Measurements from ENCODE around the gene OVCH1.

The OVCH1 gene, protein sequence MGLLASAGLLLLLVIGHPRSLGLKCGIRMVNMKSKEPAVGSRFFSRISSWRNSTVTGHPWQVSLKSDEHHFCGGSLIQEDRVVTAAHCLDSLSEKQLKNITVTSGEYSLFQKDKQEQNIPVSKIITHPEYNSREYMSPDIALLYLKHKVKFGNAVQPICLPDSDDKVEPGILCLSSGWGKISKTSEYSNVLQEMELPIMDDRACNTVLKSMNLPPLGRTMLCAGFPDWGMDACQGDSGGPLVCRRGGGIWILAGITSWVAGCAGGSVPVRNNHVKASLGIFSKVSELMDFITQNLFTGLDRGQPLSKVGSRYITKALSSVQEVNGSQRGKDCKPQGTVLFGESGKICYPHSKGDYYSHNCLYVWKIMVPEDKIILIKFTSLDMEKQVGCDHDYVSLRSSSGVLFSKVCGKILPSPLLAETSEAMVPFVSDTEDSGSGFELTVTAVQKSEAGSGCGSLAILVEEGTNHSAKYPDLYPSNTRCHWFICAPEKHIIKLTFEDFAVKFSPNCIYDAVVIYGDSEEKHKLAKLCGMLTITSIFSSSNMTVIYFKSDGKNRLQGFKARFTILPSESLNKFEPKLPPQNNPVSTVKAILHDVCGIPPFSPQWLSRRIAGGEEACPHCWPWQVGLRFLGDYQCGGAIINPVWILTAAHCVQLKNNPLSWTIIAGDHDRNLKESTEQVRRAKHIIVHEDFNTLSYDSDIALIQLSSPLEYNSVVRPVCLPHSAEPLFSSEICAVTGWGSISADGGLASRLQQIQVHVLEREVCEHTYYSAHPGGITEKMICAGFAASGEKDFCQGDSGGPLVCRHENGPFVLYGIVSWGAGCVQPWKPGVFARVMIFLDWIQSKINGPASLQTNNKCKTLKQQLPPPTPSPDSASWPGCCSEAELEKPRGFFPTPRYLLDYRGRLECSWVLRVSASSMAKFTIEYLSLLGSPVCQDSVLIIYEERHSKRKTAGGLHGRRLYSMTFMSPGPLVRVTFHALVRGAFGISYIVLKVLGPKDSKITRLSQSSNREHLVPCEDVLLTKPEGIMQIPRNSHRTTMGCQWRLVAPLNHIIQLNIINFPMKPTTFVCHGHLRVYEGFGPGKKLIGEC

DNA sequence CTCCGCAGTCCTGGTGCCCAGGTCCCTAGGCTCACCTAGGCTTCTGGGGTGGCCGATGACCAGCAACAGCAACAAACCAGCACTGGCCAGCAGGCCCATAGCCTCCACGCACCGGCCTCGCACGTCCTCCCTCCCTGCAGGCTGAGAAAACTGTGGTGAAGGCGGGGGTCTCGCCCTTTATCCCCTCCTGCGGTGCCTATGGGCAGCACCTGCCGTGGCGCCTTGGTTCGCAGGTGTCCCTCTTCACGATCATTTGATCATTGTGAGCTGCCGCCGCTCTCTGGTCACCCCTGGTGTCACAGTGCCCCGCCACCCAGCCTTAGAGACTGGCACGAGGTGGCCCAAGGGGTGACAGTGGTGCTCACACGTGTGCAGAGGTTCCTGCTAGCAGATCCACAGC lies at the start of gene OVCH1:
Gene OVCH1, minus strand, starts transcription at position 99 of the 400 bp plus-strand sequence. Its CDS starts 0 bp downstream, at position 99.
- TF ChIP-seq, protein P1, sequence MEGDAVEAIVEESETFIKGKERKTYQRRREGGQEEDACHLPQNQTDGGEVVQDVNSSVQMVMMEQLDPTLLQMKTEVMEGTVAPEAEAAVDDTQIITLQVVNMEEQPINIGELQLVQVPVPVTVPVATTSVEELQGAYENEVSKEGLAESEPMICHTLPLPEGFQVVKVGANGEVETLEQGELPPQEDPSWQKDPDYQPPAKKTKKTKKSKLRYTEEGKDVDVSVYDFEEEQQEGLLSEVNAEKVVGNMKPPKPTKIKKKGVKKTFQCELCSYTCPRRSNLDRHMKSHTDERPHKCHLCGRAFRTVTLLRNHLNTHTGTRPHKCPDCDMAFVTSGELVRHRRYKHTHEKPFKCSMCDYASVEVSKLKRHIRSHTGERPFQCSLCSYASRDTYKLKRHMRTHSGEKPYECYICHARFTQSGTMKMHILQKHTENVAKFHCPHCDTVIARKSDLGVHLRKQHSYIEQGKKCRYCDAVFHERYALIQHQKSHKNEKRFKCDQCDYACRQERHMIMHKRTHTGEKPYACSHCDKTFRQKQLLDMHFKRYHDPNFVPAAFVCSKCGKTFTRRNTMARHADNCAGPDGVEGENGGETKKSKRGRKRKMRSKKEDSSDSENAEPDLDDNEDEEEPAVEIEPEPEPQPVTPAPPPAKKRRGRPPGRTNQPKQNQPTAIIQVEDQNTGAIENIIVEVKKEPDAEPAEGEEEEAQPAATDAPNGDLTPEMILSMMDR (IDR thresholded peaks at IDR 0.05; ENCODE audit: low read depth, low read length, missing control alignments), result no peak
- H3K4me3 ChIP-seq (ENCODE audit: low read depth, low read length), result no peak within 1 kb of the TSS
- DNase-seq (ENCODE audit: low read depth), result no peak

GRCh38 chr12:29547151-29547632 lies 49.7 kb upstream of the OVCH1 start:
- no peak for DNase-seq (ENCODE audit: low read depth)
- H3K4me3 ChIP-seq (ENCODE audit: low read depth, low read length), result no peak overlapping the region
- TF ChIP-seq, protein P1 (IDR thresholded peaks at IDR 0.05; ENCODE audit: low read depth, low read length, missing control alignments), result no peak

DNA sequence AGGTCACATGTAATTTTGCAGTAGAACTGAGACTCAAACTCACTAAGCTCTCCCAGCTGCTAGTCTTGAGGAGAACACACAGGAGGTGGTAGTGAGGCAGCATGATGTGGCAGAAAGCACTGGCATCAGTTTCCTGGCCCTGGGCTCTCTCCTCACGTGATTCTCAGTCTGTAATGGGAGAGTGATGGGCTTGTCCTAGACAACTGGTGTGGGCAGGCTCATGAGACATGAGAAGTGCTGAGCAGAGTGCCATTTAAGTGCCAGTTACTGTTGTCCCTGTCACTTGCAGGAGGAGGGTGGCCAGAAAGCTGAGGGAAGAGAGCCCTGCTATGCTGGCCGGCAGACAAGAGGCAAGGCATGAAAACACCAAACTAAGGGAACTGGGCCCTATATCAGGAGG lies 48.5 kb upstream of the OVCH1 start:
- no peak overlapping the region for H3K4me3 ChIP-seq (ENCODE audit: low read depth, low read length)
- no peak for DNase-seq (ENCODE audit: low read depth)
- TF ChIP-seq, protein P1 (IDR thresholded peaks at IDR 0.05; ENCODE audit: low read depth, low read length, missing control alignments), result no peak

GRCh38 chr12:29545102-29545467 lies 47.6 kb upstream of the OVCH1 start:
- H3K4me3 ChIP-seq (ENCODE audit: low read depth, low read length), result no peak overlapping the region
- TF ChIP-seq, protein P1 (IDR thresholded peaks at IDR 0.05; ENCODE audit: low read depth, low read length, missing control alignments), result no peak
- DNase-seq (ENCODE audit: low read depth), result peak; percentile 4

DNA sequence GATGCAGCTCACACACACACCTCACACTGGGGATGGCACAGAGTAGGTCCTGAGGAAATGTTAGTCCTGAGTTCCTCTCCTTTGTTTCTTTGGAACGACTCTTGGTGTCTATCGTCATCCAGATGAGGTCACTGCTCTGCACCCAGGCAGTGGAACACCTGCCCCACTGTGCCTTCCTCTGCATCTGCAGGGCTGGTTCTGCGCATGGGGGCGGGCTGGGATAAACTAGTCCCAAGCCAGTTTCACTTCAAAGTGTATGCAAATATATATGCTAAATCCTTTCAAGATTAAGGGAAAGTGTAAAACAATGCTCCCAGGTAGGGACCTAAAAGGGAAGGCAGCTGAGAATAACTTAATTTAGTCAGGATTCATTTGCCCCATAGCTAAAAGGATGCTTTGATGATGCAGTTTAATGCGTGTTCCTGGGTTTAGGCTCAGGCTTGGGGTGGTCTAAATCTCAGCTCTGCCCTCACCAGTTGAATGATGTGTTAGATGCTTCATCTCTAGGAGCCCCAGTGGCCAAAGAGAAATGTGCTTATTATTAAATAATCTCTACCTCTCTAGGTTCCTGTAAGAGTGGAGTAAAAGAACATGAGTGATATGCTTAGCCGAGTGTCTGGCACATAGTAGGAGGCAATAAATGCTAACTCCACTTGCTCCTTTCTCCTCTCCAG lies 47.1 kb upstream of the OVCH1 start:
- DNase-seq (ENCODE audit: low read depth), result no peak
- H3K4me3 ChIP-seq (ENCODE audit: low read depth, low read length), result no peak overlapping the region
- TF ChIP-seq, protein P1 (IDR thresholded peaks at IDR 0.05; ENCODE audit: low read depth, low read length, missing control alignments), result no peak

DNA sequence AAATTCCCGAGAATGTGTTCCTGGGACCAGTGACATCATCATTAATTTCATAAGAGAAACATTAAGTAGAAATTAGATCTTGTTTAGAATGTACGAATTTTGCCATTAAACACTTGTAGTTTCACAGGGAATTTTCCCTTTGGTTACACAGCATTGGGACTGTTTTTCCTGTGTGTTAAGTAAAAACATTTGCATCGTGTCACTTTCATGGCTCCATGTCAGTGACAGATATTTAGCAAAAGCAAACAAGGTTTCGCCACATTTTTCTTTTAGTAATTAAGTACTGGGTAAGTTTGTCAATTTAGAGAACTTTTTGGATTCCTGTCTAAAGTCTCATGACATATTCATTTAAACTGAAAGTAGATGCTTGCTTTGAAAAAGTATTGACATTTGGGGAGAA lies 45.5 kb upstream of the OVCH1 start:
- DNase-seq (ENCODE audit: low read depth), result no peak
- TF ChIP-seq, protein P1 (IDR thresholded peaks at IDR 0.05; ENCODE audit: low read depth, low read length, missing control alignments), result no peak
- H3K4me3 ChIP-seq (ENCODE audit: low read depth, low read length), result no peak overlapping the region

Measured in GM12864 (cell line).